ENCODE results near the gene BEST2.
A peak's percentile ranks its signal among the peaks of the same experiment; 100 is the strongest.

The BEST2 gene

GRCh38 chr19:12731337-12731736, 20.3 kb upstream of the BEST2 start:
- no peak for DNase-seq

GRCh38 chr19:12733369-12734214, 18.0 kb upstream of the BEST2 start:
- DNase-seq, result peak; percentile 59

GRCh38 chr19:12736995-12737834, 14.4 kb upstream of the BEST2 start, which contains the start of gene GET3:
GET3 (plus strand) TSS chr19:12737497; CDS start chr19:12737506, 9 bp downstream.
- DNase-seq, result peak; percentile 92

GRCh38 chr19:12737835-12738351, 13.7 kb upstream of the BEST2 start:
- DNase-seq, result no peak

GRCh38 chr19:12745166-12745897, 6.3 kb upstream of the BEST2 start:
- no peak for DNase-seq

GRCh38 chr19:12748489-12748888, 3.1 kb upstream of the BEST2 start:
- no peak for DNase-seq

- DNase-seq, result no peak
These were observed 1.6 kb upstream of the BEST2 start for GRCh38 chr19:12749938-12750521.

GRCh38 chr19:12750851-12751250, 740 bp upstream of the BEST2 start:
- no peak for DNase-seq

GRCh38 chr19:12752056-12752781, 628 bp downstream of the BEST2 start:
- no peak for DNase-seq

- no peak for DNase-seq
These were observed 3.0 kb downstream of the BEST2 start for GRCh38 chr19:12754465-12755196.

GRCh38 chr19:12756150-12756883, 4.7 kb downstream of the BEST2 start:
- DNase-seq, result no peak

- peak; percentile 66 for DNase-seq
These were observed 6.1 kb downstream of the BEST2 start for GRCh38 chr19:12757544-12758274.

GRCh38 chr19:12759686-12760085, 8.1 kb downstream of the BEST2 start:
- no peak for DNase-seq

GRCh38 chr19:12763100-12763499, 11.5 kb downstream of the BEST2 start:
- DNase-seq, result no peak

- DNase-seq, result no peak
These were observed 13.1 kb downstream of the BEST2 start for GRCh38 chr19:12764698-12765097.

- peak; percentile 85 for DNase-seq
These were observed 14.5 kb downstream of the BEST2 start for GRCh38 chr19:12766051-12766521.

- no peak for DNase-seq
These were observed 15.6 kb downstream of the BEST2 start for GRCh38 chr19:12767150-12767549.

- DNase-seq, result no peak
These were observed 16.1 kb downstream of the BEST2 start for GRCh38 chr19:12767666-12768065.

GRCh38 chr19:12769689-12770088, 18.1 kb downstream of the BEST2 start:
- DNase-seq, result peak; percentile 79
